H1 (cell line): ENCODE results near the gene ZNF273. TPM values are rescaled to one million over a fixed set of nuclear protein-coding genes. Genes with fewer than 3 reads are reported as not detected.

ENCODE experiments used
- CTCF ChIA-PET: fragments of 300-600 bp; sonication (Branson Sonifier 250); formaldehyde crosslinking; loops from one replicate; lab custom pipeline; 2021; ENCODE audit not compliant: partially characterized antibody; lab: Charles Lee
- POLR2A ChIA-PET: fragments of 300-600 bp; sonication (Branson Sonifier 250); formaldehyde crosslinking; loops from one replicate; lab custom pipeline; 2021; ENCODE audit warnings: inconsistent platforms; ENCODE audit not compliant: partially characterized antibody; lab: Charles Lee
- DNase-seq, 2 experiments: peaks; one replicate each; pipeline versions ENCODE4 v3.0.0 to v3.0.0-alpha.2; 2010 to 2022; ENCODE audit warnings: low spot score in 2 of 2, low read depth in 1 of 2, mixed read lengths in 1 of 2
- FAIRE-seq: peaks from 2 replicates; lab custom pipeline; 2011; peaks lifted over from hg19 to GRCh38; lab: Jason Lieb, UNC
- H2AFZ ChIP-seq: 2 replicates; pipeline ENCODE4 v1.8.1; 2012; ENCODE audit warnings: low read length, inconsistent platforms
- H2AK5ac ChIP-seq: 2 replicates; pipeline ENCODE4 v1.6.1; 2013; ENCODE audit warnings: low read depth, low read length
- H2BK120ac ChIP-seq: replicated peaks from 2 replicates; pipeline ENCODE3; 2013; ENCODE audit warnings: low read depth, low read length, inconsistent platforms
- H2BK12ac ChIP-seq: 2 replicates; pipeline ENCODE4 v1.6.1; 2013; ENCODE audit warnings: low read depth, low read length
- H2BK15ac ChIP-seq: 2 replicates; pipeline ENCODE4 v1.6.1; 2013; ENCODE audit warnings: low read length
- H2BK20ac ChIP-seq: 2 replicates; pipeline ENCODE4 v1.6.1; 2013; ENCODE audit warnings: low read length
- H2BK5ac ChIP-seq: 2 replicates; pipeline ENCODE4 v1.6.1; 2013; ENCODE audit warnings: low read depth, low read length
- H3K14ac ChIP-seq: 2 replicates; pipeline ENCODE4 v1.6.1; 2013; ENCODE audit warnings: inconsistent platforms; ENCODE audit not compliant: insufficient read length
- H3K18ac ChIP-seq: 2 replicates; pipeline ENCODE4 v1.6.1; 2013; ENCODE audit warnings: low read length; ENCODE audit errors: extremely low read depth
- H3K23ac ChIP-seq: 2 replicates; pipeline ENCODE4 v1.6.1; 2013; ENCODE audit warnings: inconsistent platforms; ENCODE audit not compliant: insufficient read length
- H3K23me2 ChIP-seq: 2 replicates; pipeline ENCODE4 v1.6.1; 2013; ENCODE audit warnings: low read depth, low read length
- H3K27ac ChIP-seq: 2 replicates; pipeline ENCODE4 v1.6.1; 2011; ENCODE audit warnings: low read depth, low read length, inconsistent platforms
- H3K27me3 ChIP-seq, 4 experiments: replicated peaks in 1 of 4; 1 replicate in 1 of 4; 2 replicates in 3 of 4; pipeline versions ENCODE4 v1.6.1 to v1.8.1; 2011 to 2013; ENCODE audit warnings: low read length in 3 of 4, mild to moderate bottlenecking in 3 of 4, inconsistent platforms in 2 of 4, mixed read lengths in 2 of 4, moderate library complexity in 1 of 4; ENCODE audit not compliant: control insufficient read depth in 3 of 4, insufficient read depth in 3 of 4; ENCODE audit errors: extremely low read depth in 1 of 4
- H3K36me3 ChIP-seq, 4 experiments: 2 replicates each; pipeline versions ENCODE4 v1.6.1 to v1.8.1; 2011 to 2013; ENCODE audit warnings: mild to moderate bottlenecking in 4 of 4, low read length in 3 of 4, moderate library complexity in 2 of 4, control low read depth in 1 of 4, inconsistent platforms in 1 of 4; ENCODE audit not compliant: insufficient read depth in 4 of 4, control insufficient read depth in 2 of 4
- H3K4ac ChIP-seq: replicated peaks from 2 replicates; pipeline ENCODE3; 2013; ENCODE audit warnings: low read length, low read depth, mixed read lengths, inconsistent platforms; ENCODE audit not compliant: insufficient read length
- H3K4me1 ChIP-seq, 4 experiments: replicated peaks in 1 of 4; 1 replicate in 1 of 4; 2 replicates in 3 of 4; pipeline versions ENCODE4 v1.6.1 to v1.8.1; 2011 to 2013; ENCODE audit warnings: low read length in 3 of 4, inconsistent platforms in 2 of 4, mixed read lengths in 1 of 4; ENCODE audit not compliant: insufficient read depth in 4 of 4, control insufficient read depth in 3 of 4
- H3K4me2 ChIP-seq, 2 experiments: 2 replicates each; pipeline versions ENCODE4 v1.6.1 to v1.8.1; 2011 to 2013; ENCODE audit warnings: low read depth in 2 of 2, low read length in 2 of 2, control low read depth in 1 of 2, inconsistent platforms in 1 of 2, mild to moderate bottlenecking in 1 of 2; ENCODE audit not compliant: insufficient read depth in 1 of 2
- H3K4me3 ChIP-seq, 4 experiments: fragments of 200-600, 300-600 bp in 1 of 4; sonication (generic), shearing (Covaris generic), sonication (Bioruptor Twin) in 1 of 4; 2 replicates each; pipeline versions ENCODE4 v1.5.1 to v1.8.1; 2011 to 2016; ENCODE audit warnings: low read length in 4 of 4, low read depth in 3 of 4, control low read depth in 2 of 4, inconsistent platforms in 2 of 4, mild to moderate bottlenecking in 2 of 4, mixed read lengths in 1 of 4, moderate library complexity in 1 of 4; ENCODE audit not compliant: insufficient read depth in 2 of 4; ENCODE audit errors: extremely low read depth in 1 of 4
- H3K56ac ChIP-seq: replicated peaks from 2 replicates; pipeline ENCODE3; 2013; ENCODE audit warnings: low read depth, mild to moderate bottlenecking, mixed read lengths, low read length, inconsistent platforms; ENCODE audit not compliant: insufficient read length
- H3K79me1 ChIP-seq: 2 replicates; pipeline ENCODE4 v1.6.1; 2013; ENCODE audit warnings: low read depth, low read length, control low read depth
- H3K79me2 ChIP-seq, 2 experiments: 2 replicates each; pipeline versions ENCODE4 v1.6.1 to v1.8.1; 2012 to 2013; ENCODE audit warnings: low read length in 2 of 2, mild to moderate bottlenecking in 2 of 2, inconsistent platforms in 1 of 2; ENCODE audit not compliant: insufficient read depth in 2 of 2, control insufficient read depth in 1 of 2
- H3K9ac ChIP-seq, 4 experiments: replicated peaks in 1 of 4; 1 replicate in 1 of 4; 2 replicates in 3 of 4; pipeline versions ENCODE4 v1.6.1 to v1.8.1; 2011 to 2013; ENCODE audit warnings: low read depth in 3 of 4, low read length in 3 of 4, control low read depth in 2 of 4, mild to moderate bottlenecking in 2 of 4, moderate library complexity in 2 of 4, inconsistent platforms in 1 of 4; ENCODE audit errors: extremely low read depth in 1 of 4
- H3K9me3 ChIP-seq, 2 experiments: 2 replicates each; pipeline versions ENCODE4 v1.6.1 to v1.8.1; 2012 to 2013; ENCODE audit warnings: mild to moderate bottlenecking in 2 of 2, moderate library complexity in 2 of 2, control low read depth in 1 of 2, inconsistent platforms in 1 of 2, low read depth in 1 of 2, low read length in 1 of 2, mixed read lengths in 1 of 2; ENCODE audit not compliant: insufficient read depth in 2 of 2
- H4K20me1 ChIP-seq, 2 experiments: replicated peaks in 1 of 2; 2 replicates each; pipeline versions ENCODE3 to v1.8.1; 2011 to 2013; ENCODE audit warnings: inconsistent platforms in 2 of 2, low read length in 2 of 2, mild to moderate bottlenecking in 1 of 2; ENCODE audit not compliant: insufficient read depth in 2 of 2, control insufficient read depth in 1 of 2
- H4K5ac ChIP-seq: 2 replicates; pipeline ENCODE4 v1.6.1; 2013; ENCODE audit warnings: low read length, low read depth, mixed read lengths, inconsistent platforms; ENCODE audit not compliant: insufficient read length
- H4K8ac ChIP-seq: 2 replicates; pipeline ENCODE4 v1.8.0; 2013; ENCODE audit warnings: mild to moderate bottlenecking, moderate library complexity, low read length, inconsistent platforms; ENCODE audit not compliant: insufficient read depth; ENCODE audit errors: extremely low read depth
- H4K91ac ChIP-seq: replicated peaks from 2 replicates; pipeline ENCODE3; 2013; ENCODE audit warnings: low read length, mixed read lengths, inconsistent platforms; ENCODE audit not compliant: insufficient read length
- BACH1 ChIP-seq: IDR thresholded peaks from 2 replicates; pipeline ENCODE4 v1.6.1; 2012; ENCODE audit warnings: low read length, improper control_type of control experiment
- CEBPB ChIP-seq: IDR thresholded peaks from 2 replicates; pipeline ENCODE4 v1.6.1; 2012; ENCODE audit warnings: low read depth, low read length
- EP300 ChIP-seq, 2 experiments: IDR thresholded peaks; 1 replicate in 1 of 2; 2 replicates in 1 of 2; pipeline ENCODE4 v1.6.1; 2011 to 2012; ENCODE audit warnings: low read depth in 2 of 2, low read length in 2 of 2, mild to moderate bottlenecking in 2 of 2, borderline replicate concordance in 1 of 2, inconsistent platforms in 1 of 2, moderate library complexity in 1 of 2
- HDAC2 ChIP-seq, 2 experiments: fragments of 300-600 bp in 1 of 2; sonication (generic) in 1 of 2; IDR thresholded peaks; 2 replicates each; pipeline ENCODE4 v1.6.1; 2011 to 2012; ENCODE audit warnings: low read depth in 2 of 2, low read length in 2 of 2, mild to moderate bottlenecking in 2 of 2, moderate library complexity in 2 of 2, borderline replicate concordance in 1 of 2, inconsistent platforms in 1 of 2
- KDM1A ChIP-seq: fragments of 200-600, 300-600 bp; sonication (generic); IDR thresholded peaks from 2 replicates; pipeline ENCODE4 v1.7.1; 2016; ENCODE audit warnings: mild to moderate bottlenecking, low read length, borderline replicate concordance
- MAFK ChIP-seq: IDR thresholded peaks from 2 replicates; pipeline ENCODE4 v1.6.1; 2012; ENCODE audit warnings: low read depth, mild to moderate bottlenecking, improper control_type of control experiment, low read length
- RBBP5 ChIP-seq: IDR thresholded peaks from 2 replicates; pipeline ENCODE4 v1.7.1; 2012; ENCODE audit warnings: low read depth, mild to moderate bottlenecking, inconsistent platforms, low read length, moderate library complexity, borderline replicate concordance
- RFX5 ChIP-seq: IDR thresholded peaks from 2 replicates; pipeline ENCODE4 v1.6.1; 2011; ENCODE audit warnings: low read depth, low read length, improper control_type of control experiment, borderline replicate concordance
- RXRA ChIP-seq: IDR thresholded peaks from 2 replicates; pipeline ENCODE4 v1.6.1; 2011; ENCODE audit warnings: low read depth, mild to moderate bottlenecking, low read length, moderate library complexity; ENCODE audit not compliant: insufficient read depth
- SP4 ChIP-seq: IDR thresholded peaks from 2 replicates; pipeline ENCODE4 v1.6.1; 2012; ENCODE audit warnings: low read length, inconsistent platforms
- SUZ12 ChIP-seq: fragments of 200-600 bp; sonication (generic); IDR thresholded peaks from 2 replicates; pipeline ENCODE4 v1.6.1; 2012; ENCODE audit warnings: mild to moderate bottlenecking, inconsistent platforms, low read length, moderate library complexity, mixed read lengths
- TAF1 ChIP-seq: IDR thresholded peaks from 2 replicates; pipeline ENCODE4 v1.6.1; 2011; ENCODE audit warnings: mild to moderate bottlenecking, low read depth, low read length
- TBP ChIP-seq: IDR thresholded peaks from 2 replicates; pipeline ENCODE4 v1.6.1; 2011; ENCODE audit warnings: low read depth, low read length, improper control_type of control experiment
- ZNF274 ChIP-seq: IDR thresholded peaks from 2 replicates; pipeline ENCODE4 v1.7.0; 2012; ENCODE audit warnings: low read length, borderline replicate concordance; ENCODE audit errors: extremely low read depth
- WGBS, 2 experiments: shearing (Covaris generic) in 1 of 2; methylation state at CpG; one replicate each; pipeline versions ENCODE4 v1.1.6 to v1.1.7; 2013 to 2015; ENCODE audit warnings: low lambda C conversion rate in 2 of 2, mixed read lengths in 2 of 2, inconsistent platforms in 1 of 2, low coverage in 1 of 2, missing lambda C conversion rate in 1 of 2; ENCODE audit not compliant: insufficient replicate concordance in 2 of 2, insufficient coverage in 1 of 2, insufficient read length in 1 of 2; ENCODE audit errors: extremely low coverage in 1 of 2, missing lambda C conversion rate in 1 of 2; 5-methylcytosine and 5-hydroxymethylcytosine counted together
- polyA plus RNA-seq, 7 experiments: library from polyadenylated mRNA; depleted of rRNA in 3 of 7; stranded (reverse) in 5 of 7; unstranded in 2 of 7; fragments of >200 nt in 5 of 7; fragments of 200-250 nt in 2 of 7; gene quantifications; 1 replicate in 5 of 7; 2 replicates in 1 of 7; 4 replicates in 1 of 7; pipeline versions ENCODE4 v1.2.1 to v1.2.3, GENCODE V29; 2011 to 2013; ENCODE audit warnings: missing spikeins in 2 of 7, mixed read lengths in 2 of 7
- total RNA-seq: library from RNA; stranded (reverse); fragmentation: NEBNext Ultra II Directional; extraction: Animal tissue kit (Norgen Biotek cat#: 25700); gene quantifications from 2 replicates; pipeline ENCODE4 v1.2.1, GENCODE V29; 2021
- TF ChIP-seq, protein P1 (sequence below): IDR thresholded peaks from 2 replicates; pipeline ENCODE4 v1.6.1; 2011; ENCODE audit warnings: low read depth, mild to moderate bottlenecking, low read length; ENCODE audit not compliant: insufficient read depth

The ZNF273 gene
- total and polyA plus RNA-seq, 2 of the 8 experiments (the other 6 are each of a cell fraction or from before 2014, with no cell fraction given): 6.2 to 23.2 TPM

GRCh38 chr7:64863969-64864368, 39.1 kb upstream of the ZNF273 start:
- WGBS, 2 experiments: 90% methylated on average over 7 of the region's 7 CpGs; no CpG with 5 or more reads in 1 of the 2 experiments
- Histone ChIP-seq H4K5ac (no peak overlapping the region), H3K27me3 (no peaks in the 10 kb centered on the region), H2BK120ac (no peak overlapping the region), H3K9me3 (peaks cover 19 to 33% of the 10 kb centered on the region in 2 experiments; a peak in 3 of 4 replicates), H3K27ac (no peak overlapping the region), H3K4me3 (no peak overlapping the region), H2BK20ac (no peak overlapping the region), H3K79me2 (no peaks in the 10 kb centered on the region), H2BK15ac (no peak overlapping the region), H3K4ac (no peak overlapping the region), H3K56ac (no peak overlapping the region), H4K8ac (no peak overlapping the region), H3K14ac (no peak overlapping the region), H3K9ac (no peak overlapping the region), H2AK5ac (no peak overlapping the region), H2BK12ac (no peak overlapping the region), H4K20me1 (no peaks in the 10 kb centered on the region), H2BK5ac (no peak overlapping the region), H4K91ac (no peak overlapping the region), H3K36me3 (no peaks in the 10 kb centered on the region), H3K23me2 (no peaks in the 10 kb centered on the region), H3K4me2 (no peak overlapping the region), H3K23ac (no peak overlapping the region), H2AFZ (no peak overlapping the region), H3K4me1 (no peaks in the 10 kb centered on the region), H3K18ac (no peak overlapping the region), H3K79me1 (no peaks in the 10 kb centered on the region)
- DNase-seq: no peak
- ChIA-PET CTCF (no interaction called here), POLR2A (no interaction called here)
- no peak for FAIRE-seq
- TF ChIP-seq RBBP5 (no peak), HDAC2 (IDR thresholded peaks at IDR 0.05; ENCODE audit: borderline replicate concordance in 1 of 2, low read depth in 2 of 2, low read length in 2 of 2) (no peak), ZNF274 (no peak), RFX5 (no peak), BACH1 (no peak), RXRA (no peak), TBP (no peak), MAFK (no peak), SP4 (no peak), TAF1 (no peak), SUZ12 (no peak), EP300 (IDR thresholded peaks at IDR 0.05; ENCODE audit: borderline replicate concordance in 1 of 2, low read depth in 2 of 2, low read length in 2 of 2) (no peak), CEBPB (no peak), KDM1A (no peak)
- TF ChIP-seq, protein P1, sequence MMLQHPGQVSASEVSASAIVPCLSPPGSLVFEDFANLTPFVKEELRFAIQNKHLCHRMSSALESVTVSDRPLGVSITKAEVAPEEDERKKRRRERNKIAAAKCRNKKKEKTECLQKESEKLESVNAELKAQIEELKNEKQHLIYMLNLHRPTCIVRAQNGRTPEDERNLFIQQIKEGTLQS: no peak
